Measurements from ENCODE around the gene UBE3C. TPM values are rescaled to one million over a fixed set of nuclear protein-coding genes. Genes with fewer than 3 reads are reported as not detected.

UBE3C gene
- total RNA-seq, 1 donor = 95.9 TPM

- Histone ChIP-seq H3K4me2 (ENCODE audit: insufficient read depth, low read length) (no peak overlapping the region), H3K27ac (ENCODE audit: low read depth, low read length) (no peak overlapping the region), H3K4me1 (ENCODE audit: insufficient read depth, low read length) (no peaks in the 10 kb centered on the region), H3K79me2 (ENCODE audit: insufficient read depth, low read length) (no peaks in the 10 kb centered on the region), H3K36me3 (ENCODE audit: insufficient read depth, low read length) (no peaks in the 10 kb centered on the region), H3K9me3 (ENCODE audit: low read depth, low read length) (no peaks in the 10 kb centered on the region), H3K4me3 (ENCODE audit: insufficient read depth, low read length) (no peak overlapping the region), H4K20me1 (ENCODE audit: insufficient read depth, low read length) (no peaks in the 10 kb centered on the region), H3K27me3 (ENCODE audit: insufficient read depth, low read length) (no peaks in the 10 kb centered on the region), H2AFZ (ENCODE audit: low read length) (no peak overlapping the region)
- no peak for DNase-seq (ENCODE audit: insufficient read length, low spot score, missing footprints)
- no peak for TF ChIP-seq CTCF (IDR thresholded peaks at IDR 0.05; ENCODE audit: extremely low read depth, low read depth, low read length)
Measured at GRCh38 chr7:157124690-157125089, 14.0 kb upstream of the UBE3C start.

DNA sequence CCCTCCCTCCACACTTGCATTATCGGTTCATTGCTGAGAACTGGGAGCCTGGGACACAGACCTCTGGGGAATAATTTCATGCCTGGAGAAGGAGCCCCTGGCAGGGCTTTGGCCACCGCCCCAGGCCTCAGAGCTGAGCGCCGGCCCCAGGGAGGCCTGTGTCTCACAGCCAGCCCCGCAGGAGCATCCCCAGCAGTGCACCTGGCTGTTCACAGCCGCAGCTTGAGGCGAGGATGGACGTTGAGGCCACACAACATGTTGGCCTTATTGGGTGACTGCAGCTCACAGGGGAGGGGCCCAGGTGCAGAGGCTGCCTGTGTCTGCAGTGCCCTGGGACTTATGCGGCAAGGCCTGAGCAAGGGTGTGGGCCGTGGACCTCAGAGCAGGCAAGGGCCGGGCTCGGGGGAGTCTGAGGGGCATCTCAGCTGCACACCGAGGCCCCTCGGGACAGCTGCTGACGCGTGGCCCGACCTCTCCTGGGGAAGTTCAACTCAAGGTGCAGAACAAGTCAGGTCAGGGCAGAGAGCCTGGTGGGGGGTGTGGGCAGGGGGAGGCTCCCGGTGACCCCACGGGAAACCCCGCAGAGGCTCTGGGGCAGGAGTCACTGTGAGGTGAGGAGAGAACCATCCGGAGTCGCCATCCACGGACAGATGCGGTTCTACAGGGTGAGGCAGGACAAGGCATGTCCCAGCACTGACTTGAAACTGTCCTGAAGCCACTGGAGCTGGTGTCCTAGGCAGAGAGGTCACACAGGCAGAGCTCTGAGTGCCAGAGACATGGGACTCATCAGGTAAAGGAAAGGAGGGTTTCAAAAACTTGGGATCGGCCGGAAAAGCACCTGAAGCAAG lies 13.1 kb upstream of the UBE3C start:
- Histone ChIP-seq H2AFZ (ENCODE audit: low read length) (no peak overlapping the region), H3K79me2 (ENCODE audit: insufficient read depth, low read length) (no peaks in the 10 kb centered on the region), H3K4me2 (ENCODE audit: insufficient read depth, low read length) (no peak overlapping the region)

DNA sequence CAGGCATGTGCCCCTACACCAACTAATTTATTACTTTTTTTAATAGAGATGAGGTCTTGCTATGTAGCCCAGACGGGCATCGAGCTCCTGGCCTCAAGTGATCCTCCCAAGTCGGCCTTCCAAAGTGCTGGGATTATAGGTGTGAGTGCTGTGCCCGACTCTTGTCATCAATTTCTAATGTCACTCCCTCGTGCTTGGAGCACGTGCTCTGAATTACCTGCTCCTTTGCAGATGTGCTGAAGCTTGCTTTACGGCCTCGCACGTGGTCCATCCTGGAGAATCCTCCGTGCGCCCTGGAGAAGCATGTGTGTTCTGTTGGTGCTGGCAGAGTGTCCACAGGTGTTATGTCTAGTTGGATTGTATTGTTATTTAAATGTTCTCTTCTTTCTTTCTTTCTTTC lies 11.8 kb upstream of the UBE3C start:
- no peak for TF ChIP-seq CTCF (IDR thresholded peaks at IDR 0.05; ENCODE audit: extremely low read depth, low read depth, low read length)
- Histone ChIP-seq H3K36me3 (ENCODE audit: insufficient read depth, low read length) (no peaks in the 10 kb centered on the region), H3K79me2 (ENCODE audit: insufficient read depth, low read length) (no peaks in the 10 kb centered on the region), H4K20me1 (ENCODE audit: insufficient read depth, low read length) (no peaks in the 10 kb centered on the region), H3K9me3 (ENCODE audit: low read depth, low read length) (no peaks in the 10 kb centered on the region), H2AFZ (ENCODE audit: low read length) (no peak overlapping the region), H3K4me2 (ENCODE audit: insufficient read depth, low read length) (no peak overlapping the region), H3K27ac (ENCODE audit: low read depth, low read length) (no peak overlapping the region), H3K27me3 (ENCODE audit: insufficient read depth, low read length) (peaks cover 3% of the 10 kb centered on the region), H3K4me1 (ENCODE audit: insufficient read depth, low read length) (no peaks in the 10 kb centered on the region), H3K4me3 (ENCODE audit: insufficient read depth, low read length) (no peak overlapping the region)
- no peak for DNase-seq (ENCODE audit: insufficient read length, low spot score, missing footprints)

More for the DNA sequence above, 13.1 kb upstream of the UBE3C start:
- TF ChIP-seq CTCF (IDR thresholded peaks at IDR 0.05; ENCODE audit: extremely low read depth, low read depth, low read length) = no peak
- Histone ChIP-seq H3K36me3 (ENCODE audit: insufficient read depth, low read length) (no peaks in the 10 kb centered on the region), H3K27me3 (ENCODE audit: insufficient read depth, low read length) (peaks cover 3% of the 10 kb centered on the region), H3K4me3 (ENCODE audit: insufficient read depth, low read length) (no peak overlapping the region), H3K9me3 (ENCODE audit: low read depth, low read length) (no peaks in the 10 kb centered on the region), H4K20me1 (ENCODE audit: insufficient read depth, low read length) (no peaks in the 10 kb centered on the region), H3K4me1 (ENCODE audit: insufficient read depth, low read length) (no peaks in the 10 kb centered on the region), H3K27ac (ENCODE audit: low read depth, low read length) (no peak overlapping the region)
- no peak for DNase-seq (ENCODE audit: insufficient read length, low spot score, missing footprints)

DNA sequence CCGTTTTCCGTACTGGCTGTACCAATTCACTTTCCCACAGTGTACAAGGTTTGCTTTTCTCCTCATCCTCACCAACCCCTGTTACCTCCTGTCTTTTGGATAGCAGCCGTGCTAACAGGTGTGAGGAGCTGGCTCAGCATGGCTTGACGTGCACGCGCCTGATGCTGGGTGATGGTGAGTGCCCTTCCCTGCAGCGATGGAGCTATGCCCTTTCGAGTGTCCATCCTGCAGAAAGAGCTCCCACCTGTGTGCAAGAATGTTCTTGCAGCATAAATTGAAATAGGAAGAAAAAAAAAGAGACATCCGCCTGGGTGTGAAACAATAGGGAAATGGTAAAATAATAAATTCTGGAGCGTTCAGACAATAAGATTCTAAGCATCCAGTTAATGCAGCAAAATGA lies 9.5 kb upstream of the UBE3C start:
- H3K79me2 ChIP-seq (ENCODE audit: insufficient read depth, low read length) = no peaks in the 10 kb centered on the region
- no peaks in the 10 kb centered on the region for H3K36me3 ChIP-seq (ENCODE audit: insufficient read depth, low read length)
- TF ChIP-seq CTCF (IDR thresholded peaks at IDR 0.05; ENCODE audit: extremely low read depth, low read depth, low read length) = no peak

More for the DNA sequence above, 9.5 kb upstream of the UBE3C start:
- Histone ChIP-seq H3K9me3 (ENCODE audit: low read depth, low read length) (no peaks in the 10 kb centered on the region), H3K27me3 (ENCODE audit: insufficient read depth, low read length) (peaks cover 3% of the 10 kb centered on the region), H4K20me1 (ENCODE audit: insufficient read depth, low read length) (no peaks in the 10 kb centered on the region), H3K27ac (ENCODE audit: low read depth, low read length) (no peak overlapping the region), H3K4me3 (ENCODE audit: insufficient read depth, low read length) (no peak overlapping the region), H3K4me1 (ENCODE audit: insufficient read depth, low read length) (no peaks in the 10 kb centered on the region), H3K4me2 (ENCODE audit: insufficient read depth, low read length) (no peak overlapping the region), H2AFZ (ENCODE audit: low read length) (no peak overlapping the region)
- DNase-seq (ENCODE audit: insufficient read length, low spot score, missing footprints) = no peak
